OCI-LY1 (cell line): Measurements from ENCODE around the gene PIP4K2A.

ENCODE experiments used
- H2AFZ ChIP-seq: fragments of 200-600 bp; sonication (generic), shearing (Covaris generic); 2 replicates; pipeline ENCODE4 v1.6.0; 2014; ENCODE audit warnings: antibody characterized with exemption, mild to moderate bottlenecking, low read length
- H3F3A ChIP-seq: fragments of 200-600 bp; sonication (generic), shearing (Covaris generic); 2 replicates; pipeline ENCODE4 v1.6.0; 2014; ENCODE audit warnings: mild to moderate bottlenecking, antibody characterized with exemption, low read length, moderate library complexity; ENCODE audit not compliant: insufficient read depth
- H3K27ac ChIP-seq: fragments of 200-600 bp; sonication (generic); 2 replicates; pipeline ENCODE4 v1.5.1; 2014; ENCODE audit warnings: low read length, mixed run types, mild to moderate bottlenecking, low read depth; ENCODE audit not compliant: poor library complexity, severe bottlenecking
- H3K27me3 ChIP-seq: fragments of 200-600 bp; sonication (generic); 2 replicates; pipeline ENCODE4 v1.6.0; 2014; ENCODE audit warnings: antibody characterized with exemption, mild to moderate bottlenecking, low read length, moderate library complexity; ENCODE audit not compliant: insufficient read depth
- H3K36me3 ChIP-seq: fragments of 200-600 bp; sonication (generic); 2 replicates; pipeline ENCODE4 v1.6.1; 2014; ENCODE audit warnings: mild to moderate bottlenecking, antibody characterized with exemption, low read length, moderate library complexity, mixed read lengths; ENCODE audit not compliant: insufficient read depth
- H3K4me1 ChIP-seq: fragments of 200-600 bp; sonication (generic); 2 replicates; pipeline ENCODE4 v1.5.1; 2014; ENCODE audit warnings: mild to moderate bottlenecking, low read length, moderate library complexity; ENCODE audit not compliant: insufficient read depth, severe bottlenecking
- H3K4me2 ChIP-seq: fragments of 200-600 bp; sonication (generic), shearing (Covaris generic); 2 replicates; pipeline ENCODE4 v1.6.1; 2014; ENCODE audit warnings: low read length
- H3K4me3 ChIP-seq: fragments of 200-600 bp; sonication (generic); 2 replicates; pipeline ENCODE4 v1.5.1; 2014; ENCODE audit warnings: low read length, low read depth, mild to moderate bottlenecking, mixed read lengths; ENCODE audit not compliant: poor library complexity, severe bottlenecking
- H3K79me2 ChIP-seq: fragments of 200-600 bp; shearing (Covaris generic); 2 replicates; pipeline ENCODE4 v1.6.1; 2016; ENCODE audit warnings: mixed run types, low read length, mixed read lengths; ENCODE audit not compliant: insufficient read depth
- H3K9ac ChIP-seq: fragments of 200-600 bp; sonication (generic), shearing (Covaris generic); 2 replicates; pipeline ENCODE4 v1.6.1; 2014; ENCODE audit warnings: mild to moderate bottlenecking, low read length, mixed read lengths
- H3K9me2 ChIP-seq: fragments of 200-600 bp; sonication (generic), shearing (Covaris generic); 2 replicates; pipeline ENCODE4 v1.6.1; 2014; ENCODE audit warnings: low read depth, mild to moderate bottlenecking, low read length, mixed read lengths
- H3K9me3 ChIP-seq: fragments of 200-600 bp; shearing (Covaris generic); 2 replicates; pipeline ENCODE4 v1.6.1; 2014; ENCODE audit warnings: low read length, mixed read lengths
- H4K20me1 ChIP-seq: fragments of 200-600 bp; sonication (generic), shearing (Covaris generic); 2 replicates; pipeline ENCODE4 v1.6.0; 2016; ENCODE audit warnings: mild to moderate bottlenecking, low read length; ENCODE audit not compliant: insufficient read depth
- EZH2 ChIP-seq: fragments of 200-600 bp; sonication (generic), shearing (Covaris generic); IDR thresholded peaks from 2 replicates; pipeline ENCODE4 v1.8.0; 2017; ENCODE audit warnings: borderline replicate concordance, mixed run types, mild to moderate bottlenecking, antibody characterized with exemption, low read length, moderate library complexity, mixed read lengths
- TF ChIP-seq, protein P1 (sequence below): fragments of 200-600 bp; sonication (generic), shearing (Covaris generic); IDR thresholded peaks from 2 replicates; pipeline ENCODE4 v1.5.1; 2017; ENCODE audit warnings: mild to moderate bottlenecking, antibody characterized with exemption, low read length, moderate library complexity, mixed read lengths

PIP4K2A gene

GRCh38 chr10:22713853-22714478 lies 412 bp downstream of the PIP4K2A start:
- Histone ChIP-seq H3K4me2 (peak overlapping the region; percentile 87), H3K9ac (peak overlapping the region; percentile 88), H4K20me1 (0 out of 2 replicates have a peak, but pooled peaks cover 6% of the 10 kb centered on the region), H3F3A (no peaks in the 10 kb centered on the region), H3K27me3 (no peaks in the 10 kb centered on the region; the same call in 1 of the 2 replicates), H3K4me3 (peak overlapping the region; percentile 94), H3K9me3 (no peaks in the 10 kb centered on the region), H2AFZ (0 out of 2 replicates have a peak overlapping the region, but pooled peaks have one; percentile 54), H3K27ac (no peak overlapping the region), H3K4me1 (peaks cover 29% of the 10 kb centered on the region), H3K79me2 (no peaks in the 10 kb centered on the region), H3K9me2 (no peaks in the 10 kb centered on the region), H3K36me3 (no peaks in the 10 kb centered on the region)
- no peak for TF ChIP-seq EZH2
- TF ChIP-seq, protein P1, sequence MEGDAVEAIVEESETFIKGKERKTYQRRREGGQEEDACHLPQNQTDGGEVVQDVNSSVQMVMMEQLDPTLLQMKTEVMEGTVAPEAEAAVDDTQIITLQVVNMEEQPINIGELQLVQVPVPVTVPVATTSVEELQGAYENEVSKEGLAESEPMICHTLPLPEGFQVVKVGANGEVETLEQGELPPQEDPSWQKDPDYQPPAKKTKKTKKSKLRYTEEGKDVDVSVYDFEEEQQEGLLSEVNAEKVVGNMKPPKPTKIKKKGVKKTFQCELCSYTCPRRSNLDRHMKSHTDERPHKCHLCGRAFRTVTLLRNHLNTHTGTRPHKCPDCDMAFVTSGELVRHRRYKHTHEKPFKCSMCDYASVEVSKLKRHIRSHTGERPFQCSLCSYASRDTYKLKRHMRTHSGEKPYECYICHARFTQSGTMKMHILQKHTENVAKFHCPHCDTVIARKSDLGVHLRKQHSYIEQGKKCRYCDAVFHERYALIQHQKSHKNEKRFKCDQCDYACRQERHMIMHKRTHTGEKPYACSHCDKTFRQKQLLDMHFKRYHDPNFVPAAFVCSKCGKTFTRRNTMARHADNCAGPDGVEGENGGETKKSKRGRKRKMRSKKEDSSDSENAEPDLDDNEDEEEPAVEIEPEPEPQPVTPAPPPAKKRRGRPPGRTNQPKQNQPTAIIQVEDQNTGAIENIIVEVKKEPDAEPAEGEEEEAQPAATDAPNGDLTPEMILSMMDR, result no peak

DNA sequence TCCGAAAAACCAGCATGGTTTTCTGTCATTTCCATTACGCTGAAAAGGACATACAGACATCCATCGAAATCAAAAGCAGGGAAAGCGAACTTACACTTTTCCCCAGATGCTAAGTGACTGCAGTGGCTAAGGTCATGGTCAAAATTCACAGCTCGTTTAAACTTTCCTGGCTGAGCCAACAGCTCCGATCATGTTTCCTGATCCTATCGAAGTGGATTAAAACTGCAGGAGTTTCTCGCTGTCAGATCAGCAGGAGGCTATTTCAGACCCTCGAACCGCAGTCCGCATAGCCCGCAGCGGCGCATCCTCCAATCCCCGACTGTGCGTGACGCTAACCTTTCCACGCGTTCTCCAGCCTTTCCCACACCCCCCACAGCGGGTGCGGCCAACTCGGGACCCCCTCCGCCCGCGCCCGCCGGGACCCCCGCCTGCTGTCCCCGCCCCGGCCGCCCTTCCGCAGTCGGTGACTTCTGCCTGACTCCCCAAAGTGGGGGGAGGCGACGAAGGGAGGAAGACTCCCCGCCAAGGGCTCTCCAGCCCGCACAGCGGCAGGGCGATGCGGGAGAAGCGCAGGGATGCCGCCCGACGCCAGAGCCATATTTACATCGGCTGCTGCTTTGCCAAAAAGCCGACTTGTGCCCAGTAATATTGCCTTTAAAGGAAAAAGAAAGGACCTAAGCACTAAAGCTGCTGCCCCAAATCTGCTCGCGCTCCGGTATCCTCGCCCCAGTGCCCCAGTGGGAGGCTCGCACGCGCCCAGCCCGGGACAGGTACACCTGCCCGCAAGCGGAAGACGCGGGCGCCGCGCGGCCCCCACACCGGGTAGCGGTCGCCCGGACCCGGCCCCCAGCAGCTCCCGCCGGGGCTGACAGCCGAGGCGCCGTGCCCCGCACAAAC lies 1.2 kb downstream of the PIP4K2A start:
- Histone ChIP-seq H3F3A (no peaks in the 10 kb centered on the region), H3K27ac (no peak overlapping the region), H3K4me1 (peaks cover 29% of the 10 kb centered on the region), H3K27me3 (no peaks in the 10 kb centered on the region; the same call in 1 of the 2 replicates), H2AFZ (no peak overlapping the region), H3K79me2 (no peaks in the 10 kb centered on the region), H3K36me3 (no peaks in the 10 kb centered on the region; the same call in 1 of the 2 replicates), H4K20me1 (0 out of 2 replicates have a peak, but pooled peaks cover 6% of the 10 kb centered on the region), H3K9ac (peak overlapping the region; percentile 88), H3K9me3 (no peaks in the 10 kb centered on the region), H3K4me3 (peak overlapping the region; percentile 94), H3K9me2 (no peaks in the 10 kb centered on the region), H3K4me2 (peak overlapping the region; percentile 87)
- TF ChIP-seq, protein P1, result no peak
- no peak for TF ChIP-seq EZH2

DNA sequence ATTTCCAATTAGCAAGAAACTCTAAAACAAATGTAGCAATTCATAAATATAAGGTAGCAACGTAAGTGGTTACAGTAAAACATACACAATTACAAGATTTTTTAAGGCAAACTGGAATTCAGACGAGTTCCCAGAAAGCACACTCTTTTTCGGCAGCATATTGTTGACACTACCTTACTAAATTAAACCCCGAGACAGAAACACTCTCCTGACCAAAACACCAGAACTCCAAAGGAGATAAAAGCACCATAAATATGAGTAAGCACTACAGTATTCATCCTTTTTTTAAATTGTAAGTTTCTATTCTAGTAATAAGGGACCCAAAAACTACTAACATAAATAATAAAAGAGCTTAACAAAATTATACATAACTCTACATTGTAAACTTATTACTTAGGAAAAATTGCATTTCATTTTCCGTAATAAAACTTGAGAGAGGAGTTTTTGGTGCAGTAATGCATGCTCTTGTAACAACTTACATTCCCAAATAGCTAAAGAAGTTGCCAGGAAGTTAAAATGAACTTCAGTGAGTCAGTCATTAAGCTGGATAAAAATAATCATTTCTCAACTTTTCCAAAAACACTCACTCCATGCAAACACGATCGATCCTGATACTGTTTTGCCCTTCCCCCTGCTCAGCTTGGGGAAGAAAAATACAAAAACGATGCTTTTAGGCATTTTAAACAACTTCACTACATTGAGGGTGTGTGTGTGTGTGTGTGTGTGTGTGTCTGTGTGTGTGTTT lies 2.0 kb downstream of the PIP4K2A start:
- Histone ChIP-seq H3K36me3 (no peaks in the 10 kb centered on the region; the same call in 1 of the 2 replicates), H3K27me3 (no peaks in the 10 kb centered on the region; the same call in 1 of the 2 replicates), H3K4me3 (peak overlapping the region; percentile 94), H3K9me3 (no peaks in the 10 kb centered on the region), H3K4me2 (peak overlapping the region; percentile 87), H4K20me1 (0 out of 2 replicates have a peak, but pooled peaks cover 6% of the 10 kb centered on the region), H3K9me2 (no peaks in the 10 kb centered on the region), H3K79me2 (no peaks in the 10 kb centered on the region), H3K4me1 (peaks cover 29% of the 10 kb centered on the region), H3K27ac (no peak overlapping the region), H3K9ac (peak overlapping the region; percentile 88; the same call in 1 of the 2 replicates), H2AFZ (no peak overlapping the region), H3F3A (no peaks in the 10 kb centered on the region)
- TF ChIP-seq EZH2, result no peak
- TF ChIP-seq, protein P1, result no peak
